ENCODE measurements around the gene WNT16.

The WNT16 gene

GRCh38 chr7:121344093-121344492 is 15.3 kb downstream of the WNT16 start:
- DNase-seq (ENCODE audit: low spot score): no peak

DNA sequence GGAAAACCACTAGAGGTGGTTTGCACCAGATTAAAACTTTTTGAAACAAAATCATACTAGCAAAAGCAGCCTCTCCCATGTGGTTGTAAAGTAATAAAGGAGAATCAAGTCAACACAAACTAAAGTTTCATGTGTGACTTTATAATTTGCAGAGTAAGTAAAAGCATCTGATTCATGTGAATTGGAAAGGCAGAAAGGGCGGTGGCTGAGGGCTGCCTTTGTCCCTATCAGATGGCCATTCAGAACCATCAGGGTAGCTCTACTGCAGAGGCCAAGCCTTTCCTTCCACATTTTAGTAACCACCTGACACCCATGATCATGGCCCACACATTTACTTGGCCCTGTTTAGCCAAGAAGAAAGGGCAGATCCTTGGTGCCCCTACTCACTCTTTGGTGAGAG is 15.7 kb downstream of the WNT16 start:
- DNase-seq (ENCODE audit: low spot score): no peak

- DNase-seq (ENCODE audit: low spot score): no peak
Observed at GRCh38 chr7:121351682-121352081, 22.9 kb downstream of the WNT16 start.

DNA sequence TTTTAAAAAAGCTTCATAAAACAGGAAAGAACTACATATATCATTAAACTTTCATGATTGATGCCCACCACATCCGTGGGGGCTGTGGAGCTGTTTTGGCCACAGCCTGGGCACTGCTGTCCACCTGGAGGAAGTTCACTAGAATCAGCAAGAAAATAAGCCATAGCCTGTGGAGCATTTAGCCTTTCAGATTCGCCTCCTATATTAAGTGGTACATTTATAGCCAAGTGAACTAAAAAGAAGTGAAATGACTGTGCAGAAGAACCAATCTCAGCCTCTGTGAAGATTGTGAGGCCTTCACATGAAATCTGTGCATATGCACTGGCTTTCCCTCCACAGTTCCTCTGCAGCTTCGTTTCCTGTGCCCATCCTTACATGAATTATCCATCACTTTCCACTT is 23.5 kb downstream of the WNT16 start:
- no peak for DNase-seq (ENCODE audit: low spot score)

DNA sequence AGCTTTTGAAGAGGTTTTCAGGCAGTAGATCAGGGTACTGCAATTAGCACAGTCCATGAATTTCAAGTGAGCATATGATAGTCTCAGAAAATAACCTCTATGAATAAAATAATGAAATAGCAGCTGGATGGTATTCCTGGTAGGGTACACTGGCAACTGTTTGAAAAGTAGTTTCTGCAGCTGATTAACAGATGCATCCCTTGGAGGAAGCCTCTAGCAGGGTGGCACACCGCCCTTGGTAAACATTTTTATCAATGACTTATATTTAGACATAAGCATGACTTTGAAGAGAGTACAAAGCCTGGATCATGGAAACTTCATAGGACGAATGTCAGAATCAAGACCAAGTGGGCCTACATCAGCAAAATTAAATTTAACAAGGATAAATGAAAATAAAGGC is 26.8 kb downstream of the WNT16 start:
- DNase-seq (ENCODE audit: low spot score): no peak

GRCh38 chr7:121360564-121360963 is 31.8 kb downstream of the WNT16 start:
- peak; percentile 5 for DNase-seq (ENCODE audit: low spot score)

DNA sequence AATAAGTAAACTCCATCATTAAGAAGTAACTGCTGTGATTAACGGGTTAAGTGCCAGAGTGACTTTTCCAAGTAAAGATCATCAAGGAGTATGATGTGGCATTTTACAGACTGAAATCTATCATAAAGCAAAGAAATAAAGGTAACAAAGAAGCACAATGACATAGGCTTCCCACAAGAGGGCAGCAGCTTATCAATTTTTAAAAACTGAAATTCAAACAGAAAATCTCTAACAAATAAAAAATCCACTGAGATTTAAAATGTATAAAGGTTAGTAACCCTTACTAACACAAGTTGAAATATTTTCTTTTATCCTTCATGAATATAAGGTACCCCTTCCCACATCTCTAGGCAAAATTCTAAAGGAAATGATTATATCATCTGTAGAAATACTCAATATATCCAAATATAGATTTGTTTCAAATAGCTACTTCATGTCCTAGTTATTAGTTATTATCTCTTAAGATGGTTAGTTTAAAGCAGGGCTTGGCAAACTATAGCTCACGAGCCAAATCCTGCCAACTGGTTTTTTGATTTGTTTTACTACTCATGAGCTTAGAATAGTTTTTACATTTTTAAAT is 38.1 kb downstream of the WNT16 start:
- peak; percentile 64 for DNase-seq (ENCODE audit: low spot score)

DNA sequence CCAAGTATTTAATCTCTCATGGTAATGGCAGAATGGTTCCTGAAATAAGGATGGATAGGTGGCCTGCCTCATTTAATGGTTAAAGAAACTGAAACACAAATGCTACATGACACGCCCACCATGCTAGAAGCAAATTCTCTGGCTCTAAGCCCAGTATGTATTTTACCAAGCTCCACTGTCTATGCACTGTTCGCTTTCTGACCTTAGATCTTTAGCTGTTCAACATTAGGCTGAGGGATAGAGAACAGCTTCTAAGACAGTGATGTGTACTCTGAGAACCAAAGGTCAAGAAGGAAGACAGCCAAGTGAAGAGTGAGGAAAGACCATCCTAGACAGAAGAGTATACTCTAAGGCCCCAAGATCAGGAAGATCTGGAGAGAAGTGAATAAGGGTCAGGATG is 40.7 kb downstream of the WNT16 start:
- no peak for DNase-seq (ENCODE audit: low spot score)

GRCh38 chr7:121371367-121371766 is 42.6 kb downstream of the WNT16 start:
- DNase-seq (ENCODE audit: low spot score): no peak

GRCh38 chr7:121371883-121372282 is 43.1 kb downstream of the WNT16 start:
- DNase-seq (ENCODE audit: low spot score): no peak

GRCh38 chr7:121372376-121373010 is 43.7 kb downstream of the WNT16 start:
- DNase-seq (ENCODE audit: low spot score): peak; percentile 17

- DNase-seq (ENCODE audit: low spot score): no peak
Observed at GRCh38 chr7:121373177-121373576, 44.4 kb downstream of the WNT16 start.

- no peak for DNase-seq (ENCODE audit: low spot score)
Observed at GRCh38 chr7:121376979-121377378, 48.2 kb downstream of the WNT16 start.

DNA sequence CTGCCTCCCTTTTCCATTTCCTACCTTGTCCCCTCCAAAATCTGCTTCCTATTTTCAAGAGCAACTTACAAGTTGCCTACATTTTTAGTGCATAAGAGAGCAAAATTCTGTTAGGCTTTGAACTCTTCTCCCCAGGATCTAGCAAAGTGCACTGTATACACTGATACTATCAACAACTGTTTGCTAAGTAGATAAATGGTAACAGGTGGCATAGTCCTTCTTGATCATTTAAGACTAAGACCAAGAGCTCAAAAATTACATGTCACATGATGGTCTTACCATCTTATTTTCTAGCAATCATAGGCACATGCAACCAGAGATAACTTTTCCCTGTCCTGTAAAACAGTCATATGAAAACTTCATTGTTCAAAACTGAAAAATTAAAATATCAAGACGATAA is 51.1 kb downstream of the WNT16 start:
- DNase-seq (ENCODE audit: low spot score): no peak

DNA sequence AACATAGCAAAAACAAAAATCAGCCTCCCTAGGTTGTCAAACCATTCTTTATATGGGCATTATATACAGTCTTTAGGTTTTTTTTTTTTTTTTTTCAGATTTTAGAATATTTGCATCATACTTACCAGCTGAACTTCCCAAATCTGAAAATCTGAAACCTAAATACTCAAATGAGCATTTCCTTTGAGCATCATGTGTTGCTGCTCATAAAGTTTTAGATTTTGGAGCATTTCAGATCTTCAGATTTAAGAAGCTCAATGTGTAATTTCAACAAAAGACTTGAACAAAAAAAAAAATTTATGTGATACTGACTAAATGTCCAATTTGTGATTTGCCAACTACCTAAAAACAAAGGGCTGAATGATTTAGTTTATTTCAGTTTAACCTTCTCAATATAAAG is 53.7 kb downstream of the WNT16 start:
- DNase-seq (ENCODE audit: low spot score): no peak

- no peak for DNase-seq (ENCODE audit: low spot score)
Observed at GRCh38 chr7:121383235-121383910, 54.6 kb downstream of the WNT16 start.

DNA sequence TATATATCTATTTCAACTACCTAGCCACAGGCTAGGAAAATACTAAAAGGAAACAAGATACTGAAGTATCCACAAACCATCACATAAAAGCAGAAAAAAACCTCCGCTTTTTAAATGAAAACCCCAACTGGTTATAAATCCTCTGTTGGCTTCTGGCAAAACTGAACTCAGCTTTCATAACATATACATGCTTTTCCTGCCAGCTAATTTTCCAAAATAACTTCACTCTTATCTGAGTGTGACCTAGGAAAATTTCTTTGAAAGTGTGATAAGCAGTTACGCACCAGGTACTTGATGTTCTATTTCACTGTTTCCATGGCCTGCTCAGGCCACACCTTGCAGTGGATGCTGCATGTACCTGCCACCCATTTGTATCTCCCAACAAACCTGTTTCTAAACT is 55.5 kb downstream of the WNT16 start:
- no peak for DNase-seq (ENCODE audit: low spot score)

DNA sequence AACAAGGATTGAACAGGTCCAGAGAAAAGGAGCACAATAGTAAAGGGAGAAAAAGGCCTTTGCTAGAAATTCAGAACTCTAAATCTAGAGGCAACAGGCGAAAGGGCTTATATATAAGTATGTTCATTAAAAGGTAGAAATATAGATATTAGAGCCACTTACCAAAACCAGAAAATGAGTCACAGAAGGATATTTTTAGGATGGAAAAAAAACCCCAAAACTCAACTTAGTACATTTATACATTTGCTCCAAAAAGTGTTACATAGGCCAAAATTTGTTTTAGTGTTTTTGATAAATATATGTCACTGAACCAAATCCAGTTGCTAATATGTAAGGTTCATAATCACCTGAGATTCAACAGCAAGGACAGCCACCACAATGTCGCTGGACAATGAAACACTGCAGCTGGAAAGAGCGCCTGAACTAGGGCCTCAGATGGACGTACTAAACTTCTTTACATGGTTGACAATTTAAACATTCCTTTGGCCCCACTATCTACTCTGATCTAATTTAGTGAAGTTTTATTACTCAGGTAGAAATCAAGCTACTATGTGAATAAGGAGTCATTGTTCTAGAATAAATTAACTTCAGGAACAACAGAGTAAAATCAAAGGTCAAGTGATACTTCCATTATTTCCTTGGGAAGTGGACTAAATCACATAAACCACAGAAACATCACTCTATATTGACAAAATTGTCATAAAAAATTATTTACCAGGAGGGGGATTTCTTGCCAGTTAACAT is 56.4 kb downstream of the WNT16 start:
- no peak for DNase-seq (ENCODE audit: low spot score)

GRCh38 chr7:121385800-121386179 is 57.0 kb downstream of the WNT16 start:
- DNase-seq (ENCODE audit: low spot score): peak; percentile 8

GRCh38 chr7:121388950-121389349 is 60.1 kb downstream of the WNT16 start:
- no peak for DNase-seq (ENCODE audit: low spot score)

DNA sequence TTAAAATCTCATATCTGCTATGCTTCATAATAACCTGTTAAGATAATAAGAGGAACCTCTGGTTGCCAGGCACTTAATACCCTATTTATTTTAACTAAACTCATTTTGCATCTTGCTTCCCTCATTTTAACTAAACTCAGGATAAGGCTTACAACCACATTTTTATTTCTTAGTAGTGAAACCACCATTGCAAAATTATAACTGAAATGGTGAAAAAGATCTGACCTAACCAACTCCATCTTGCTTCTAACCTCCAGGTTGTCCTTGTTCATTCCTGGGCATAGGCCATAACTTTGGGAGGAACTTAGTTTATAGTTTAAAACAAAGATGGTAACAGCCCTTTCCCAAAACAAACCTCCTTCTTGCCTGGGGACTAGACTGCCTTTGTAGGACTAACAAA is 61.3 kb downstream of the WNT16 start:
- no peak for DNase-seq (ENCODE audit: low spot score)

GRCh38 chr7:121390617-121391016 is 61.8 kb downstream of the WNT16 start:
- DNase-seq (ENCODE audit: low spot score): no peak
